Stimulated activated CD8-positive, alpha-beta memory T cell treated with anti-CD3 and anti-CD28 coated beads, Interleukin-4, amount 100 ng/mL, for 1 hour (primary cell): ENCODE results near the gene INSR.
"Not testable (repeated sequence)": the region's sequence is repeated elsewhere in the genome, so short reads cannot be mapped to it uniquely, and the experiment has no call there.

Experiments used
- DNase-seq, 2 donors: peaks; one replicate each; pipeline ENCODE4 v3.0.0-alpha.2; 2020; ENCODE audit warnings: low read depth in 2 of 2, low spot score in 1 of 2

The INSR gene

DNA sequence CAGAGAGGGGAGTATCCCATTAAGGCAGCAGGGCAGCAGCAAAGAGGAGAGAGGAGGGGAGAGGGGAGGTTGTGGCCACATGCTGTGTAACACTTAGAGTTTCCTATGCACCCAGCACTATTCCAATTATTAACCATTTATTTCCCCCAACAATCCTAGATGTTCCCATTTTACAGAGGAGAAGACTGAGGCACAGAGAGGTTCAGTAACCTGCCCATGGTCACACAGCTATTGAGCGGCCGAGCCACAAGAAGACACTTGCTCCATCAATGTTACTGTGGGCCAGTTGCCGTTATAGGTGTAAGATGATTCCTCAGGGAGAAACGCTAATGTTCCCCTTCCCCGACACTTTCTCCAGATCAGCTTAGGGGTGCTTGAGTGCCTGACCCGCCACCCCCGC lies 69.2 kb downstream of the INSR start:
- DNase-seq, result no peak

- DNase-seq, result no peak
Observed at GRCh38 chr19:7224209-7224686, 70.0 kb downstream of the INSR start.

GRCh38 chr19:7223429-7223828 lies 70.8 kb downstream of the INSR start:
- no peak for DNase-seq

DNA sequence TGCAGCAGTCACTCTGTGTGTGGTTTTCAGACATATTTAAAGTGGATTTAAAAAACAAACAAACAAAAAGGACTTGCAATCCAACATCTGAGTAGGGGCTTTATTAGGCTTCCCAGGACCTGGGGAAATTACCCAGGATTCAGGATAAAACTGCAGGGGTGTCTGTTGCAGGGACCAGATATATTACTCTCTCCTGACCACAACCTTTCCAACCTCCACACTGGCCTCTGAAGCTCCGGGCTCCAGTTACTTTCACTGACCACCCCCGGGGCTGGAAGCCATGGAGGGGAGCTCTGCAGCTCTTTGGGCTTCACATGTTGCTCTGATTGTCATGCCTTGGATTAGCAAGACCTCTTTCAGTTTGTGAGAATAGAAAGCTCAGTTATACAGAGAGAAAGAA lies 75.2 kb downstream of the INSR start:
- no peak for DNase-seq

GRCh38 chr19:7217861-7218260 lies 76.4 kb downstream of the INSR start:
- DNase-seq, result no peak

GRCh38 chr19:7216373-7216902 lies 77.8 kb downstream of the INSR start:
- no peak for DNase-seq

- DNase-seq, result no peak
Observed at GRCh38 chr19:7215176-7215575, 79.0 kb downstream of the INSR start.

DNA sequence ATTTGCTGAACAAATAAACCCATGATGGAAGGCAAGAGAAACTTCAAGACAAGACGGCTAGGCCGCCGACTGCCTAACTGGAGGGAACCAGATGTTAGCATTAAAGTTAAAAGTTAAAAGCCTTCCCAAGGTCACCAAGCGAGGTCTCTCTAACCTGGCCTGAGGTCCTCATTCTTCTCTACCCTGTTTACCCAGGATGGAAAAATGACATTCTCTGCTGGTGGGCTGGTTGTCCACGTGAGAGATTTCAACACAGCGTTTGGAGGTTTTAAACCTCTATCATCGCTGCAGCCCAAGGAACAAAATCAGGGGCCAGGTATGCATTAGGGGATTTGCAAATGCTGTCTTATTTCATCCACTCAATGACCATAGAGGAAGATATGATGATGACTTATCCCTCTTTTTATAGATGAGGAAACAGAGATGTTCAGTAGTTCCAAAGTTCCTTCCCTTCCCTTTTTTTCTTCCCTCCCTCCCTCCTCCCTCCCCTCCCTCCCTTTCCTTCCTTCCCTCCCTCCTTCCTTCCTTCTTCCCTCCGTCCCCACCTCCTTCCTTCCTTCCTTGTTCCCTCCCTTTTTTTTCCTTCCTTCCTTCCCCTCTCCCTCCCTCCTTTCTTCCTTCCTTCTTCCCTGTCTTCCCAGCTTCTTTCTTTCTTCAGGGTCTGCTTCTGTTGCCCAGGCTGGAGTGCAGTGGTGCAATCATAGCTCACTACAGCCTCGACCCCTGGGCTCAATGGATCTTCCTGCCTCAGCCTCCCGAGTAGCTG lies 79.7 kb downstream of the INSR start:
- no peak for DNase-seq

DNA sequence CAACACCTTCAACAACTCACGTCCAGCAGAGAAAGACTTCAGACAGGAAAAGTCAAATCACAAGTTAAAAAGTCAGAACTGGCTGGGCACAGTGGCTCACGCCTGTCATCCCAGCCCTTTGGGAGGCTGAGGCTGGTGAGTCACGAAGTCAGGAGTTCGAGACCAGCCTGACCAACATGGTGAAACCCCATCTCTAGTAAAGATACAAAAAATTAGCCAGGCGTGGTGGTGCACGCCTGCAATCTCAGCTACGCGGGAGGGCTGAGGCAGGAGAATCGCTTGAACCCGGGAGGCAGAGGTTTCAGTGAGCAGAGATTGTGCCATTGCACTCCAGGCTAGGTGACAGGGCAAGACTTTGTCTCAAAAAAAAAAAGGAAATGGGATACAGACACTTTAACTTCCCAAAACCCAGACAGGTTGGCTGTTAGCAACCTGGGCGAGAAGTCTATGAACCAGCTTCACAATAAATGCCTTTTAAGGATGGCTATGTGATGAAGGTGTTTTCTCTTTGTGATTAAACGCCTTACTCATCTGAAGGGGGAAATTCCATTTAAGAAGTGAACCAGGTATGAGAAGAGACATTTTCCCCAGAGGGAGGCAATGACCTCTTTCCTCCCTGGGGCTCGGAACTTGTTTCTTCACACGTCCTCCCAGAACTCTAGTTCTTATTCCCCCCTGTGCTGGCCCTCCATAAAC lies 80.4 kb downstream of the INSR start:
- DNase-seq, result no peak

GRCh38 chr19:7211191-7211951 lies 82.8 kb downstream of the INSR start:
- DNase-seq, result no peak

DNA sequence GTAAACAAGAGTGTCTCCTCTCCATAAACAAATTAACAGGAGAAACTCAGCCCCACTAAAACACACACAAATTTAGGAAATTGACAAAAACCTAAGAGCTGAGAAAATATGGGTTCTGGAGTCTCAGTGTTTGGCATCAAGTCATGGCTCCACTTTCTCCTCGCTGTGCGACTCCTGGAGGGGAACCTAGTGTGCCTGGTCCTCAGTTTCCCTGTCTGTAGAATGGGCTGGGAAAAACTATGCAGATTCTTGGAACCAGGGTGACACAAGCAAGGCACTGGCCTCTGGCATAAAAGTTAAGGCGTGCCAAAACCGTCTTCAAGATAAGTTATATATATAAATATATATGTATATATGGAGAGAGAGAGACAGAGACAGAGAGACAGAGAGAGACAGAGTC lies 83.9 kb downstream of the INSR start:
- DNase-seq, result no peak

GRCh38 chr19:7209597-7210325 lies 84.5 kb downstream of the INSR start:
- not testable (repeated sequence) for DNase-seq

- not testable (repeated sequence) for DNase-seq
Observed at GRCh38 chr19:7209036-7209435, 85.2 kb downstream of the INSR start.

DNA sequence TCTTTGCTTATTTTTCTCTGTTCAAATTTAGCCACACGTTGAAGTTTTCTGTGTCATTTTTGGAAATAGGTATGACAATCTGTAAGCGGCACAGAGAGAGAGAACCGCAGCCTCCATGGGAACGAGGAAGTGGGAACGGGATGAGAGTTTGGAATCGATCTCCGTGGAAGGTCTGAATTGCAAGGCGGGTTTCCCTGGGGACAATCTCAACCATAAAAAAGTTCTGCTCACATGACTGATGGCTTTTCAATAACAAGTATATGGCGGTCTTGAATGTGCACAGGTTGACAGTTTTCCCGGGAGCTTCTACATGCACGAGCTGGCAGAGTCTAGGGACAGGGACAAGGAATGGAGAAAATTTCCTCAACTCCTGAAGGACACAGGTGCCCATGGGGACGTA lies 90.9 kb downstream of the INSR start:
- DNase-seq, result no peak

DNA sequence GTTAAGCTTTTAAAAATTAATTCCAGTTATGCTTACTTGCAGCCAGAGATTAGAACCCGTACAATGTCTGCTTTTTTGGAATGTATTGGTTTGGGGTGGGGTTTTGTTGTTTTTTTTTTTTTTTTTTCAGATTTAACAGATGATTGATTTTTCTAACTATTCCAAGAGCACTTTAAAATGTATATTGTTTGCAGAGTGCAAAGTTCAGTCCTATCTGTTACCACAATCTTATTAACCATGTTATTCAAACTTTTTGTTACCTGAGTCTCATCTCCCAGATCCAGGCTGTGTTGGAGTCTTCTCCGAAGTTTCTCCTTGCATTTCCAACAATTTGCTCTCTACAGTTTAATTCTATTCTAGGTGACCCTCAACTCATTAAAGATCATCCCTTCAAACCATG lies 91.3 kb downstream of the INSR start:
- no peak for DNase-seq

GRCh38 chr19:7200736-7201135 lies 93.5 kb downstream of the INSR start:
- DNase-seq, result no peak

DNA sequence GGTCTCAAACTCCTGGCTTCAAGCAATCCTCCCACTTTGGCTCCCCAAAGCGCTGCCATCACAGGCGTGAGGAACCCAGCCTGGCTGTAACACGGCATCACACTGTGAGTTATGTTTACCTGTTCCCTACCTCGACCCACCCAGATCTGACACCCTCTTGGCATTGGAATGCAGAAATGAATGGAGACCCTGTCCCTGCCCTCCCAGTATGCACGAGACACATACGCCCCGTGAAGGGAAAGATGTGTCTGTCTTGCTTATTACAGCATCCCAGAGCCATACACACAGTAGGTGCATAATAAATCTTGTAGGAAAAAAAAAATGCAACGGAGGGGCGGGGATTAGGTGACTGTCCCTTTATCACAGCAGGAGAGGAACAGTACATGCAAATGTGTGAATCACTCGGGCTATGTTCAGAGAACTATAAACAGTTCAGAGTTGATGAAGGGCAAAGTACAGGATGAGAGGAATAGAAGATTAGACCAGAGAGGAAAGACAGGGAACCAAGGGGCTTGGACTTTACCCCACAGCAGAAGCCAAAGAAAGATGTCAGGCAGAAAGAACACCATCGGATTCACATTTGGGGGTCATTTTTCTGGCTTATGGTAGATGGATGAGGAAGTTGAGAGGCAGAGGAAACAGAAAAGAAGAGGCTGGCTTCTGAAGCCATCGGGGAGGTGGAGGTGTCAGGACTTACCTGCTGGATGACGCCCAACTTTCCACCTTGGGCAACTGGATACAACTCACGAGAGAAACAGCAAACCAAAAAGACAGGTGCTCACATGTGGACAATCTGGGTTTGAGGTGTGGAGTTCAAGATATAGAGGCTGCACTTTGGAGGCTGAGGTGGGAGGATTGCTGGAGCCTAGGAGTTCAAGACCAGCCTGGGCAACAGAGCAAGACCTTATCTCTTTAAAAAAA lies 94.3 kb downstream of the INSR start:
- no peak for DNase-seq

- DNase-seq, result peak; percentile 71 to 78
Observed at GRCh38 chr19:7197760-7198696, 96.2 kb downstream of the INSR start.
